ENCODE data around the gene CEMIP2. TPM values are rescaled to one million over a fixed set of nuclear protein-coding genes. Genes with fewer than 3 reads are reported as not detected.

CEMIP2 gene
- total and polyA plus RNA-seq, 4 donors = 24.6 to 64.9 (median 48.6) TPM

DNA sequence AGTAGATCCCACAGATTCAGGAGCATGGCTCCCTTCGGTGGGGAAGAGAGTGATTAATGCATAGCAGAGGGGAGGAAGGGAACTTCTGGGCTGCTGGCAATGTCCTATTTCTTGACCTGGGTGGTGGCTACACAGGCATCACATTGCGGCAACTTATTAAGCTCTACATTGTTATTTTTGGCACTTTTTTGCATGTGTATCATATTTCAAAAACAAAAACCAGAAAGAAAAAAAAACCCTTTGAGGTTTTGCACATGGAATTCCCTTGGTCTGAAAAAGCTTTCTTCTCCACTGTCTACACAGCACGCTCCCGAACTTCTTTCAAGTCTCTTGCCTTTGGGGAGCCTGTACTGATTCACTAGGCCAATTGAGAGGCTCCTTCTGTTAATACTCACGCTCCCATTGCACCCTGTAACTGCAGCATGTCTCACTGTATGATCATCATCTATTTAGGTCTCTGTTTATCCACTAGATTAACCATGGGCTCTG is 25.1 kb downstream of the CEMIP2 start:
- no peak for DNase-seq (ENCODE audit: low read depth in 4 of 6, low spot score in 6 of 6)
- Histone ChIP-seq H3K27me3 (ENCODE audit: control insufficient read depth, insufficient read depth, low read length) (no peaks in the 10 kb centered on the region), H3K4me3 (ENCODE audit: low read depth, low read length) (no peak overlapping the region), H3K9me3 (ENCODE audit: control insufficient read depth, insufficient read depth, low read length) (no peaks in the 10 kb centered on the region), H3K36me3 (ENCODE audit: control insufficient read depth, insufficient read depth, low read length) (peaks cover 2% of the 10 kb centered on the region), H3K4me1 (ENCODE audit: control insufficient read depth, insufficient read depth, low read length) (no peaks in the 10 kb centered on the region), H3K27ac (ENCODE audit: low read depth, low read length) (peak overlapping the region; percentile 84)
- WGBS (ENCODE audit: insufficient coverage) = 67% methylated on average over 4 of the region's 5 CpGs

DNA sequence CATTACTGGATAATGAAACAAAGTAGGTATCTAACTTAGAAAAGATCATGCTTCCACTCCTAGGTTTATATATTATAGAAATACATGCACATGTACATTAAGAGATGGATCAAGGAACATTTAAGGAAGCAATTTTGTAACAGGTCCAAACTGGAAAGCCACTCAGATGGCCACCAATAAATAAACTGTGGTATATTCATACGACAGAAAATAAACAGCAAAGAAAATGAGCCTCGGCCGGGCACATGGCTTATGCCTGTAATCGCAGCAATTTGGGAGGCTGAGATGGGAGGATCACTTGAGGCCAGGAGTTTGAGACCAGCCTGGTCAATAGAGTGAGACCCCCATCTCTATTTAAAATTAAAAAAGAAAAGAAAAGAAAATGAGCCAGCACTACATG is 25.6 kb downstream of the CEMIP2 start:
- no peaks in the 10 kb centered on the region for H3K27me3 ChIP-seq (ENCODE audit: control insufficient read depth, insufficient read depth, low read length)
- no peaks in the 10 kb centered on the region for H3K4me1 ChIP-seq (ENCODE audit: control insufficient read depth, insufficient read depth, low read length)
- peak overlapping the region; percentile 84 for H3K27ac ChIP-seq (ENCODE audit: low read depth, low read length)
- WGBS (ENCODE audit: insufficient coverage) = no CpG with 5 or more reads among the region's 4 CpGs
- peaks cover 2% of the 10 kb centered on the region for H3K36me3 ChIP-seq (ENCODE audit: control insufficient read depth, insufficient read depth, low read length)
- no peak overlapping the region for H3K4me3 ChIP-seq (ENCODE audit: low read depth, low read length)
- no peaks in the 10 kb centered on the region for H3K9me3 ChIP-seq (ENCODE audit: control insufficient read depth, insufficient read depth, low read length)
- no peak for DNase-seq (ENCODE audit: low read depth in 4 of 6, low spot score in 6 of 6)

DNA sequence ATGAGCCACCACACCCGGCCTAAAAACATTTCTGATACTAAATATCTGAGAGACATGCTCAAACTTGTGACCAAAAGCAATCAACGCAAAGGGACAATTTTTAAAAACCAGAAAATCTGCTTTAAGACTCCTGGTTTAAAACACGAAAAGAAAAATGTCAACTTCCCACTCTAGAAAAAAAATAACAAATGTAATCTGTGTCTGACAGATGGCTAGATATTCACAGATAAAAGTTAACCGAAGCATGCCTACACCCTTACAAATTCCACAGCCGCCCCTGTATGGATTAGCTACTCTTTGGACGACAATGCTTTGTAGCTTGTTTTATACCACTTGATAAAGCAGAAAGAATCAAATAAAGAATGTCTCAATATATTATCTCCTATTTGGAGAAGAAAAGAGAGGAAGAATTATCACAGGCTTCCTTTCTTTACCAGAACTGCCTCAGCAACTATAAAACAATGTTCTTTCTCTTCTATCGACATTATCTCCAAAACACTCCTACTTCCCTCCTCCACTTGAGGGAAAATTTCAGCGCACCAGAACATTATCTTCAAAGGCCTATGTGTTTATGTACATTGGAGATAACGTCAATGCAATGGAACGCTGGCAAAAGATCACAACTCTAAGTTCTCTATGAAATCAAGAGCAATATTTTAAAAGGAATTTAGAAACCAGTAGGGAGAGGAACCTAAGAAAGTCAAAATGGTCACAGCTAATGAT is 26.2 kb downstream of the CEMIP2 start:
- H3K27me3 ChIP-seq (ENCODE audit: control insufficient read depth, insufficient read depth, low read length) = no peaks in the 10 kb centered on the region
- 100% methylated on average over 1 of the region's 10 CpGs for WGBS (ENCODE audit: insufficient coverage)
- H3K36me3 ChIP-seq (ENCODE audit: control insufficient read depth, insufficient read depth, low read length) = peaks cover 2% of the 10 kb centered on the region
- no peaks in the 10 kb centered on the region for H3K4me1 ChIP-seq (ENCODE audit: control insufficient read depth, insufficient read depth, low read length)
- DNase-seq (ENCODE audit: low read depth in 4 of 6, low spot score in 6 of 6) = peak in 1 of 6 donors; percentile 49
- no peak overlapping the region for H3K4me3 ChIP-seq (ENCODE audit: low read depth, low read length)
- no peaks in the 10 kb centered on the region for H3K9me3 ChIP-seq (ENCODE audit: control insufficient read depth, insufficient read depth, low read length)
- peak overlapping the region; percentile 84 for H3K27ac ChIP-seq (ENCODE audit: low read depth, low read length)

DNA sequence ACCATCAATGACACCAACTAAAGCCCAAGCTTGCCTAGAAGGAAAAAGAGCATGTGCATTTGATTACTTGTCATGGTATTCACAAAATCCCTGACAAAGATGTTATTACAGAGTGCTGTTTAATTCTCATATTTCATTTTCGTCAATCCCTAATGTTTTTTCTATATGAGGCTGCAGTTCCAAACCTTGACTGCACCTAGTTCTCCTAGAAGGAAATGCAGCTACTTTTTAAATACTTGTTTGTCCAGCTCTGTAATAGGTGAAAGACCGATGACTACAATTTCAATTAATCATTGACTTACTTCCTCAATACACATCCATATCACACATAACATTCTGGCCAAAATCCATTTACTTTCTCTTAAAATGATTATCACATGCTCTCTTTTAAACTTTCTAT is 28.1 kb downstream of the CEMIP2 start:
- no peak overlapping the region for H3K27ac ChIP-seq (ENCODE audit: low read depth, low read length)
- no peaks in the 10 kb centered on the region for H3K27me3 ChIP-seq (ENCODE audit: control insufficient read depth, insufficient read depth, low read length)
- WGBS (ENCODE audit: insufficient coverage) = no CpG with 5 or more reads among the region's 2 CpGs
- peaks cover 2% of the 10 kb centered on the region for H3K36me3 ChIP-seq (ENCODE audit: control insufficient read depth, insufficient read depth, low read length)
- H3K4me3 ChIP-seq (ENCODE audit: low read depth, low read length) = no peak overlapping the region
- no peaks in the 10 kb centered on the region for H3K4me1 ChIP-seq (ENCODE audit: control insufficient read depth, insufficient read depth, low read length)
- no peak for DNase-seq (ENCODE audit: low read depth in 4 of 6, low spot score in 6 of 6)
- H3K9me3 ChIP-seq (ENCODE audit: control insufficient read depth, insufficient read depth, low read length) = no peaks in the 10 kb centered on the region

DNA sequence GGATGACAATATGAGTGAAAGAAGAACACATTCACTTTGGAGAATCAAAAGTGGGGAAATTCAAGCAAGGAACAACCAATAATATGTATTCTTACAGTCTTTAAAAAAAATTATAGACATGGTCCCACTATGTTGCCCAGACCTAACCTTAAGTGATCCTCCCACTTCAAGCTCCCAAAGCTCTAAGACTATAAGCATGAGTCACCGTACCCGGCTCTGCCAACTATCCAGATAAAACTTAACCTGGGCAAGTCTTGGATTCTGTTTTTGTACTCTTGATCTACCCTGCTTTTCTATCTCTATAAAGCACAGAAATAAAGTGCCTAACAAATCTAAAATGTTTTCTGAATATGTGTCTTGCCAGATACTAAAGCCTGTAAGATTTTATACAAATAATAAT is 30.9 kb downstream of the CEMIP2 start:
- Histone ChIP-seq H3K27ac (ENCODE audit: low read depth, low read length) (no peak overlapping the region), H3K4me1 (ENCODE audit: control insufficient read depth, insufficient read depth, low read length) (no peaks in the 10 kb centered on the region), H3K27me3 (ENCODE audit: control insufficient read depth, insufficient read depth, low read length) (no peaks in the 10 kb centered on the region), H3K36me3 (ENCODE audit: control insufficient read depth, insufficient read depth, low read length) (no peaks in the 10 kb centered on the region), H3K4me3 (ENCODE audit: low read depth, low read length) (no peak overlapping the region), H3K9me3 (ENCODE audit: control insufficient read depth, insufficient read depth, low read length) (no peaks in the 10 kb centered on the region)
- DNase-seq (ENCODE audit: low read depth in 4 of 6, low spot score in 6 of 6) = no peak
- WGBS (ENCODE audit: insufficient coverage) = no CpG with 5 or more reads among the region's 2 CpGs

DNA sequence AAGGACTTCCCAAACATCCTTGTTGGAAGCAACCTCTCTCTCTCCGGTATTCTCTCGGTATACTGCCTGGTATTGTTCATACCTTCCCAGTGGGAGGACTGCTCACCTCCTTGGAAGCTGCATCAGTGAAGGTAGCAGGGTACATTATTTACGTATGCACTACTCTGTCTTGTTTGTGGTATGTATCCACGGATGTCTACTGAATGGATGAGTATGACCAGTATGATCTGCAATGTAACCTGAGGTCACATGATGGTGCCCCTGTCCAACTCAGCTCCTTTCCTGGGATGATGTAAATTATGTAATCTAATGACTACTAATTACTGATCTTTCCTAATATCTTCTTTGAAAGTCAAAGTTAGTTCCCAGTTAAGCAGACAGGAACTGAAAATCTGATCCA is 32.1 kb downstream of the CEMIP2 start:
- WGBS (ENCODE audit: insufficient coverage) = 96% methylated on average over 4 of the region's 4 CpGs
- no peaks in the 10 kb centered on the region for H3K27me3 ChIP-seq (ENCODE audit: control insufficient read depth, insufficient read depth, low read length)

DNA sequence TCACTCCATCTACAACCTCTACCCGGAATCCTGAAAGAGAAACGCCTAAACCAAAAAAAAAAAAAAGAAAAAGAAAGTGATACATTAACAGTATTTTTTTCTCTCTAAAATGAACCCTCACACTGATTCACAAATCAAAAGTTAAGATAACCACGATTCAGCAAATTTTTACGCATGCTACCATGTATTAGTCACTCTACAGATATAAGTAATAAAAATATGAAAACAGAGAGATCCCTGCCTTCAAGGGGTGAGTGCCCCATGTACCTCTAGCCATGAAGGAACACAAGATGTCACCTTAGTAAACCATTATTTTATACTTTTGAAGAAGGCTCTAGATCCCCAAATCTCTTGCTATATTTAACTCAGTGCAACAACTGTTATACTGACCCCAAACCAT is 33.4 kb downstream of the CEMIP2 start:
- Histone ChIP-seq H3K4me3 (ENCODE audit: low read depth, low read length) (no peak overlapping the region), H3K27me3 (ENCODE audit: control insufficient read depth, insufficient read depth, low read length) (no peaks in the 10 kb centered on the region), H3K36me3 (ENCODE audit: control insufficient read depth, insufficient read depth, low read length) (no peaks in the 10 kb centered on the region), H3K4me1 (ENCODE audit: control insufficient read depth, insufficient read depth, low read length) (no peaks in the 10 kb centered on the region), H3K9me3 (ENCODE audit: control insufficient read depth, insufficient read depth, low read length) (no peaks in the 10 kb centered on the region), H3K27ac (ENCODE audit: low read depth, low read length) (no peak overlapping the region)
- DNase-seq (ENCODE audit: low read depth in 4 of 6, low spot score in 6 of 6) = no peak
- no CpG with 5 or more reads among the region's 4 CpGs for WGBS (ENCODE audit: insufficient coverage)

More for the DNA sequence above, 32.1 kb downstream of the CEMIP2 start:
- DNase-seq (ENCODE audit: low read depth in 4 of 6, low spot score in 6 of 6) = no peak
- Histone ChIP-seq H3K4me1 (ENCODE audit: control insufficient read depth, insufficient read depth, low read length) (no peaks in the 10 kb centered on the region), H3K27ac (ENCODE audit: low read depth, low read length) (no peak overlapping the region), H3K9me3 (ENCODE audit: control insufficient read depth, insufficient read depth, low read length) (no peaks in the 10 kb centered on the region), H3K36me3 (ENCODE audit: control insufficient read depth, insufficient read depth, low read length) (no peaks in the 10 kb centered on the region), H3K4me3 (ENCODE audit: low read depth, low read length) (no peak overlapping the region)

DNA sequence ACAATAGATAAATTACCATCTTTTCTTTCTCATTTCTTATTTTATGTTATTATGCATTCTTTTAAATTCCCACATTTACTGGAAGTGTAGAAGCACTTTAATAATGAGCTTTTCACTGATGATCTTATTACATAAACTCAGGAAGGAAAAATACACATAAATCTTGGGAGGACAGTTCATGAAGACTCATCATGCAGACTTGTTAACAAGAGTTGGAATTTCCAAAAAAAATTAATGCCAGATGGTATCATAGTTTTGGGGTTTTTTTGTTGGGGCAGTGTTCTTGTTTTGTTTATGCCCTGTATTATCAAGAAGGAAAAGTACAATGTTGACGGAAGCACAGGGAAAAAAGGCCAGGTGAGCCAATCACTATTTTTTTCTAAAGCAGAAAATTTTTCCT is 35.1 kb downstream of the CEMIP2 start:
- WGBS (ENCODE audit: insufficient coverage) = no CpG with 5 or more reads among the region's 1 CpG
- Histone ChIP-seq H3K4me1 (ENCODE audit: control insufficient read depth, insufficient read depth, low read length) (no peaks in the 10 kb centered on the region), H3K27ac (ENCODE audit: low read depth, low read length) (no peak overlapping the region), H3K4me3 (ENCODE audit: low read depth, low read length) (no peak overlapping the region), H3K9me3 (ENCODE audit: control insufficient read depth, insufficient read depth, low read length) (no peaks in the 10 kb centered on the region), H3K27me3 (ENCODE audit: control insufficient read depth, insufficient read depth, low read length) (no peaks in the 10 kb centered on the region), H3K36me3 (ENCODE audit: control insufficient read depth, insufficient read depth, low read length) (peaks cover 9% of the 10 kb centered on the region)
- no peak for DNase-seq (ENCODE audit: low read depth in 4 of 6, low spot score in 6 of 6)

DNA sequence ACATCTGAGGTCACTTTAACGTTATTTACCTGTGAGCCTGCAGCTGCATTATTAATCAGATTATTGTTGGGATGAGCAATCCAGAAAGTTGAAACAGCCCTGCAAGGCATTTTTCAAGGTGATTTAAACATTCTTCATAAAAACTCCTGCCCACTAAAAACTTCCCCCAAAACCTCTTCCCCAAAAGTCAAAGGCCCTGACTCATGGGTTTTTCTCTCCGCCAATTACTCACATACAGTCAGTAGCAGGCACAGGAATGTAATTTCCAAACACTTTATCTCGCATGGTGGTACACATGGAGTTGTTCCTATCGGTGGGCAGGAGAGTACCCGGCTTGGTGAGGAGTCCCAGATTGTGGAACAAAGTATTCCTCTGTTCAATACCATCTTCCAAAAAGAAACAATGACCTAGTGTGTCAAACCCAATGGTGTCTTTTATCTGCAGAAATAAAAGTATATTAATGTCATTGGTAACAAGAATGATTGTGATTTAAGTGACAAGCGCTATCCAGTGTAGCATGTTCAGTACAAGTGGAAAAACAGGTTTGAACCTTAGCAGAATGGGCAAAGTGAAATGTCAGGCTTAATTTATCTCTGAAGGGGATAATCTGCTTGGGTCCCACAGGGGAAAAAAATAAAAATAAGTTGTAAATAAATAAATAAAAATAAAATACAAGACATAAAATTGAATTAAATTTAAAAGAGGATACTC is 38.3 kb downstream of the CEMIP2 start:
- Histone ChIP-seq H3K4me3 (ENCODE audit: low read depth, low read length) (no peak overlapping the region), H3K27me3 (ENCODE audit: control insufficient read depth, insufficient read depth, low read length) (no peaks in the 10 kb centered on the region), H3K4me1 (ENCODE audit: control insufficient read depth, insufficient read depth, low read length) (no peaks in the 10 kb centered on the region), H3K27ac (ENCODE audit: low read depth, low read length) (no peak overlapping the region), H3K36me3 (ENCODE audit: control insufficient read depth, insufficient read depth, low read length) (peaks cover 9% of the 10 kb centered on the region), H3K9me3 (ENCODE audit: control insufficient read depth, insufficient read depth, low read length) (no peaks in the 10 kb centered on the region)
- 100% methylated on average over 1 of the region's 6 CpGs for WGBS (ENCODE audit: insufficient coverage)
- DNase-seq (ENCODE audit: low read depth in 4 of 6, low spot score in 6 of 6) = no peak

DNA sequence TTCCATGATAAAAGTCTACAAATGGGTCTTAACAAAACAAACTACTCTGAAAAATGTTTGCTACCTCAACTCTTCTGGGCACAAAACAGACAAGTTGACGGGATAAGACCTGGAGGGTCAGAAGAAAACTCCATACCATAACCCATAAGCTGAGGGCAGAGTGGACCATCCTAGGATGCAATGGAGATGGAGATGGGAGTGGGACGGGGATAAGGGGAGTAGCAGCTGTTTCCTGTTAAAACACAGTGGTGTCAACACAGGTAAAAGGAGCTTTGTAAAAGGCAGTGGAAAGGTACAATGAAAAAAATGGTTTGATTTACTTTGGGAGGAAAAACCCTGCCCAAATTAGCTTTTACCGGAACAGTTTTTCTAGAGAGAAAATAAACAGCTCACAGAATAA is 41.6 kb downstream of the CEMIP2 start:
- Histone ChIP-seq H3K36me3 (ENCODE audit: control insufficient read depth, insufficient read depth, low read length) (peaks cover 9% of the 10 kb centered on the region), H3K27ac (ENCODE audit: low read depth, low read length) (no peak overlapping the region), H3K4me1 (ENCODE audit: control insufficient read depth, insufficient read depth, low read length) (no peaks in the 10 kb centered on the region), H3K4me3 (ENCODE audit: low read depth, low read length) (no peak overlapping the region), H3K9me3 (ENCODE audit: control insufficient read depth, insufficient read depth, low read length) (no peaks in the 10 kb centered on the region), H3K27me3 (ENCODE audit: control insufficient read depth, insufficient read depth, low read length) (no peaks in the 10 kb centered on the region)
- WGBS (ENCODE audit: insufficient coverage) = 33% methylated on average over 1 of the region's 3 CpGs
- no peak for DNase-seq (ENCODE audit: low read depth in 4 of 6, low spot score in 6 of 6)
